Uterus (tissue), 4 donors: ENCODE data around the gene PCDHGA5. TPM values are rescaled to one million over a fixed set of nuclear protein-coding genes. Genes with fewer than 3 reads are reported as not detected.
"Not testable (repeated sequence)": the region's sequence is repeated elsewhere in the genome, so short reads cannot be mapped to it uniquely, and the experiment has no call there.

Source experiments
- DNase-seq, 2 donors: peaks; one replicate each; pipeline ENCODE4 v3.0.0-alpha.2; 2019 to 2020
- H3K27ac ChIP-seq, 2 donors: fragments of 200-600 bp; sonication (generic); 1 replicate in 1 of 2; 2 replicates in 1 of 2; pipeline ENCODE4 v1.5.1; 2016 to 2018
- H3K27me3 ChIP-seq, 2 donors: fragments of 200-600 bp; sonication (generic); one replicate each; pipeline ENCODE4 v1.5.1; 2018 to 2019; ENCODE audit warnings: control low read depth in 1 of 2
- H3K36me3 ChIP-seq, 2 donors: fragments of 200-600 bp; sonication (generic); one replicate each; pipeline ENCODE4 v1.5.1; 2019; ENCODE audit warnings: control low read depth in 1 of 2
- H3K4me1 ChIP-seq, 2 donors: fragments of 200-600 bp; sonication (generic); one replicate each; pipeline ENCODE4 v1.5.1; 2018 to 2019; ENCODE audit warnings: control low read depth in 1 of 2
- H3K4me3 ChIP-seq, 2 donors: fragments of 200-600 bp; sonication (generic); 1 replicate in 1 of 2; 2 replicates in 1 of 2; pipeline ENCODE4 v1.5.1; 2018 to 2019; ENCODE audit warnings: mild to moderate bottlenecking in 1 of 2
- H3K9me3 ChIP-seq, 2 donors: fragments of 200-600 bp; sonication (generic); one replicate each; pipeline ENCODE4 v1.5.1; 2019; ENCODE audit warnings: control low read depth in 1 of 2
- CTCF ChIP-seq, 4 experiments: fragments of 200-600 bp in 2 of 4; fragments of 450-650 bp in 2 of 4; sonication (generic) in 2 of 4; IDR thresholded peaks; one replicate each; pipeline ENCODE4 v1.5.1; 2016 to 2019; ENCODE audit warnings: antibody characterized with exemption in 4 of 4, mild to moderate bottlenecking in 2 of 4, moderate library complexity in 1 of 4
- POLR2A ChIP-seq, 2 donors: fragments of 450-650 bp; IDR thresholded peaks; one replicate each; pipeline ENCODE4 v1.6.1; 2016; ENCODE audit warnings: antibody characterized with exemption in 2 of 2, mild to moderate bottlenecking in 1 of 2, moderate library complexity in 1 of 2
- intact Hi-C: fragments of 100-400 bp; cut with DNase I; formaldehyde crosslinking; loops from one replicate; pipeline ENCODE4 v1.15.1; 2023; ENCODE audit warnings: low total_unique reads
- total RNA-seq, 4 donors: library from RNA; depleted of rRNA in 3 of 4; stranded (reverse); fragments of >200 nt in 3 of 4; gene quantifications; one replicate each; pipeline versions ENCODE4 v1.1.0 to v1.2.4, GENCODE V29; 2014 to 2023
- donor health status: DM: yes; HTN: yes; CAD: no.

The PCDHGA5 gene
- total RNA-seq, 4 donors from 2014 or later: 1.8 to 11.5 (median 11.2) TPM

DNA sequence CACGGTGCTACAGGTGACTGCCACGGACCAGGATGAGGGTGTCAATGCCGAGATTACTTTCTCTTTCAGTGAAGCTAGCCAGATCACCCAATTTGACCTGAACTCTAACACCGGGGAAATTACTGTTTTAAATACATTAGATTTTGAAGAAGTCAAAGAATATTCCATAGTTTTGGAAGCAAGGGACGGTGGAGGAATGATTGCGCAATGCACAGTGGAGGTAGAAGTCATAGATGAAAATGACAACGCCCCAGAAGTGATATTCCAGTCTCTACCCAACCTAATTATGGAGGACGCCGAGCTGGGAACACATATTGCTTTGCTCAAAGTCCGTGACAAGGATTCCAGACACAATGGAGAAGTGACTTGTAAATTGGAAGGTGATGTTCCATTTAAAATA is 24.7 kb downstream of the PCDHGA5 start:
- peaks cover 0 to 86% of the 10 kb centered on the region in 2 donors for H3K9me3 ChIP-seq
- intact Hi-C loops: no loop called here

DNA sequence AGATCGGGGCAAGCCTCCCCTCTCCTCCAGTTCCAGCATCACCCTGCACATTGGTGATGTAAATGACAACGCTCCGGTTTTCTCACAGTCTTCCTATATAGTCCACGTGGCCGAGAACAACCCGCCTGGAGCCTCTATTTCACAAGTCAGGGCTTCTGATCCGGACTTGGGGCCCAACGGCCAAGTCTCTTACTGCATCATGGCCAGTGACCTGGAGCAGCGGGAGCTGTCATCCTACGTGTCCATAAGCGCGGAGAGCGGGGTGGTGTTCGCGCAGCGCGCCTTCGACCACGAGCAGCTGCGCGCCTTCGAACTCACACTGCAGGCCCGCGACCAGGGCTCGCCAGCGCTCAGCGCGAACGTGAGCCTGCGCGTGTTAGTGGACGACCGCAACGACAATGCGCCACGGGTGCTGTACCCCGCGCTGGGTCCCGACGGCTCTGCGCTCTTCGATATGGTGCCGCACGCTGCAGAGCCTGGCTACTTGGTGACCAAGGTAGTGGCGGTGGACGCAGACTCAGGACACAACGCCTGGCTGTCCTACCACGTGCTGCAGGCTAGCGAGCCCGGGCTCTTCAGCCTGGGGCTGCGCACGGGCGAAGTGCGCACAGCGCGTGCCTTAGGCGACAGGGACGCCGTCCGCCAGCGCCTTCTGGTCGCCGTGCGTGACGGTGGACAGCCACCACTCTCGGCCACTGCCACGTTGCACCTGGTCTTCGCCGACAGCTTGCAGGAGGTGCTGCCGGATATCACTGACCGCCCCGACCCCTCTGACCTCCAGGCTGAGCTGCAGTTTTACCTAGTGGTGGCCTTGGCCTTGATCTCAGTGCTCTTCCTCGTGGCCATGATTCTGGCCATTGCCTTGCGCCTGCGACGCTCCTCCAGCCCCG is 25.4 kb downstream of the PCDHGA5 start:
- DNase-seq: no peak
- no peak overlapping the region for H3K4me3 ChIP-seq
- H3K9me3 ChIP-seq: peaks cover 0 to 86% of the 10 kb centered on the region in 2 donors

More for the DNA sequence above, 24.7 kb downstream of the PCDHGA5 start:
- H3K4me1 ChIP-seq: no peaks in the 10 kb centered on the region
- H3K4me3 ChIP-seq: no peak overlapping the region
- H3K27ac ChIP-seq: no peak overlapping the region
- no peaks in the 10 kb centered on the region for H3K36me3 ChIP-seq
- no peak for DNase-seq
- H3K27me3 ChIP-seq: no peaks in the 10 kb centered on the region
- TF ChIP-seq CTCF (IDR thresholded peaks at IDR 0.05) (no peak), POLR2A (IDR thresholded peaks at IDR 0.05) (no peak)

DNA sequence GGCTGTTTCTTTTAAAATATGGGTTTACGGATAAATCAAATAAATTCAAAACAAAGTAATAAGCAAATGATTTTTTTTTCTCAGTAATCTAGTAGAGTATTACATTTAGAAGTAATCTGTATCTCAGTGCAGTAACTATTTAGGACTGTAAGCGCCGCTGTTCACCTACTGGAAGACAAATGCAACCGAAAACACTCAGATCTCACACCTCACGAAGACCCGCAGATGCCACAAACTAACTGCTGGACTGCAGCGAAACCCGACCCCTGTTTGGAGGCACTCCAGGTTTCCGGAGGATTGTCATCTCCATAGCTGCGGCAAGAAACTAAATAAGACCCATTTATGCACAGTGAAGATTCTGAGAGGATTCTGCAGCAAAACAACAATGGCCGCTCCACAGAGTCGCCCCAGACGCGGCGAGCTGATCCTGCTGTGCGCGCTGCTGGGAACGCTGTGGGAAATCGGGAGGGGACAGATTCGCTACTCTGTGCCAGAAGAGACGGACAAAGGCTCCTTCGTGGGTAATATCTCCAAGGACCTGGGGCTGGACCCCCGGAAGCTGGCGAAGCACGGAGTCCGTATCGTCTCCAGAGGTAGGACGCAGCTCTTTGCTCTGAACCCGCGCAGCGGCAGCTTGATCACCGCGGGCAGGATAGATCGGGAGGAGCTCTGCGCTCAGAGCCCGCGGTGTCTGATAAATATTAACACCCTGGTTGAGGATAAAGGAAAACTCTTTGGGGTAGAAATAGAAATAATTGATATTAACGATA is 28.7 kb downstream of the PCDHGA5 start, which contains the start of gene PCDHGA8:
Gene PCDHGA8 (plus strand): TSS at position 205 of the 770 bp plus-strand sequence. CDS start 181 bp downstream, at position 386.
- TF ChIP-seq POLR2A (IDR thresholded peaks at IDR 0.05): no peak
- no peak for DNase-seq
- H3K4me1 ChIP-seq: no peaks in the 10 kb centered on the region
- H3K36me3 ChIP-seq: no peaks in the 10 kb centered on the region
- H3K9me3 ChIP-seq: peaks cover 0 to 82% of the 10 kb centered on the region in 2 donors
- H3K27me3 ChIP-seq: no peaks in the 10 kb centered on the region
- intact Hi-C loops: no loop called here
- no peak within 1 kb of the TSS for H3K4me3 ChIP-seq
- H3K27ac ChIP-seq: no peak within 1 kb of the TSS

More for the DNA sequence above, 25.4 kb downstream of the PCDHGA5 start:
- Histone ChIP-seq H3K27me3 (no peaks in the 10 kb centered on the region), H3K36me3 (no peaks in the 10 kb centered on the region), H3K4me1 (no peaks in the 10 kb centered on the region), H3K27ac (no peak overlapping the region)
- TF ChIP-seq POLR2A (IDR thresholded peaks at IDR 0.05) (no peak), CTCF (IDR thresholded peaks at IDR 0.05) (no peak)
- intact Hi-C loops: no loop called here

- H3K27ac ChIP-seq: no peak overlapping the region
- no peak for DNase-seq
- peaks cover 0 to 84% of the 10 kb centered on the region in 2 donors for H3K9me3 ChIP-seq
- intact Hi-C loops: no loop called here
- no peaks in the 10 kb centered on the region for H3K27me3 ChIP-seq
- no peaks in the 10 kb centered on the region for H3K4me1 ChIP-seq
- TF ChIP-seq POLR2A (IDR thresholded peaks at IDR 0.05) (no peak), CTCF (IDR thresholded peaks at IDR 0.05) (no peak)
- no peaks in the 10 kb centered on the region for H3K36me3 ChIP-seq
- H3K4me3 ChIP-seq: no peak overlapping the region
These were observed 29.3 kb downstream of the PCDHGA5 start for GRCh38 chr5:141393267-141393666.

DNA sequence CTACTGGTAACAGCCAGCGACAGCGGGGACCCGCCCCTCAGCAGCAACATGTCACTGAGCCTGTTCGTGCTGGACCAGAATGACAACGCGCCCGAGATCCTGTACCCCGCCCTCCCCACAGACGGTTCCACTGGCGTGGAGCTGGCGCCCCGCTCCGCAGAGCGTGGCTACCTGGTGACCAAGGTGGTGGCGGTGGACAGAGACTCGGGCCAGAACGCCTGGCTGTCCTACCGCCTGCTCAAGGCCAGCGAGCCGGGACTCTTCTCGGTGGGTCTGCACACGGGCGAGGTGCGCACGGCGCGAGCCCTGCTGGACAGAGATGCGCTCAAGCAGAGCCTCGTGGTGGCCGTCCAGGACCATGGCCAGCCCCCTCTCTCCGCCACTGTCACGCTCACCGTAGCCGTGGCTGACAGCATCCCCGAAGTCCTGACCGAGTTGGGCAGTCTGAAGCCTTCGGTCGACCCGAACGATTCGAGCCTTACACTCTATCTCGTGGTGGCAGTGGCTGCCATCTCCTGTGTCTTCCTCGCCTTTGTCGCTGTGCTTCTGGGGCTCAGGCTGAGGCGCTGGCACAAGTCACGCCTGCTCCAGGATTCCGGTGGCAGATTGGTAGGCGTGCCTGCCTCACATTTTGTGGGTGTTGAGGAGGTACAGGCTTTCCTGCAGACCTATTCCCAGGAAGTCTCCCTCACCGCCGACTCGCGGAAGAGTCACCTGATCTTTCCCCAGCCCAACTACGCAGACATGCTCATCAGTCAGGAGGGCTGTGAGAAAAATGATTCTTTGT is 30.6 kb downstream of the PCDHGA5 start:
- H3K9me3 ChIP-seq: peaks cover 0 to 81% of the 10 kb centered on the region in 2 donors
- H3K4me3 ChIP-seq, intact Hi-C loops, H3K27me3 ChIP-seq, H3K4me1 ChIP-seq, H3K36me3 ChIP-seq, H3K27ac ChIP-seq, DNase-seq: not testable (repeated sequence)
